NB4 (cell line): ENCODE data around the gene MRPL43.

Experiments
- CTCF ChIP-seq: IDR thresholded peaks from one replicate; pipeline ENCODE4 v1.5.1; 2012; ENCODE audit warnings: low read depth, low read length
- MAX ChIP-seq: IDR thresholded peaks from 2 replicates; pipeline ENCODE4 v1.6.1; 2011; ENCODE audit warnings: low read depth, low read length
- POLR2A ChIP-seq: IDR thresholded peaks from 2 replicates; pipeline ENCODE4 v1.6.1; 2011; ENCODE audit warnings: mild to moderate bottlenecking; ENCODE audit not compliant: insufficient read length; ENCODE audit errors: extremely low read depth

GRCh38 chr10:101016814-101017213, 29.5 kb upstream of the MRPL43 start:
- TF ChIP-seq CTCF (no peak), POLR2A (no peak), MAX (no peak)
